Erythroblast (primary cell): Measurements from ENCODE around the gene SPEF2.

Source experiments
- GATA1 ChIP-seq: IDR thresholded peaks from 2 replicates; pipeline ENCODE4 v1.6.1; 2011; ENCODE audit warnings: low read depth, mild to moderate bottlenecking, control low read depth, low read length, moderate library complexity
- POLR2A ChIP-seq: IDR thresholded peaks from 2 replicates; pipeline ENCODE4 v1.6.1; 2011; ENCODE audit warnings: mild to moderate bottlenecking, low read length

GRCh38 chr5:35847491-35847890 is 229.8 kb downstream of the SPEF2 start:
- TF ChIP-seq POLR2A (no peak), GATA1 (no peak)
